ENCODE measurements around the gene BOD1L2. TPM values are rescaled to one million over a fixed set of nuclear protein-coding genes. Genes with fewer than 3 reads are reported as not detected.

BOD1L2 gene
- total RNA-seq, 1 experiment from 2014 or later, result not detected

GRCh38 chr18:57188851-57189557 lies 42.1 kb downstream of the BOD1L2 start:
- Histone ChIP-seq H3K36me3 (ENCODE audit: control insufficient read depth in 1 of 2, insufficient read depth in 2 of 2, low read length in 2 of 2) (no peaks in the 10 kb centered on the region), H3K27ac (ENCODE audit: low read depth, low read length) (no peak overlapping the region), H3K4me2 (ENCODE audit: low read length) (no peak overlapping the region), H4K20me1 (ENCODE audit: insufficient read depth) (no peaks in the 10 kb centered on the region), H3K4me3 (replicated peaks in 1 of 2; ENCODE audit: low read depth in 1 of 2, low read length in 2 of 2) (no peak overlapping the region), H2AFZ (ENCODE audit: low read depth, low read length, poor library complexity, severe bottlenecking) (no peak overlapping the region), H3K79me2 (ENCODE audit: insufficient read depth, low read length) (no peaks in the 10 kb centered on the region), H3K4me1 (ENCODE audit: control insufficient read depth in 1 of 2, insufficient read depth in 2 of 2, low read length in 2 of 2) (no peaks in the 10 kb centered on the region), H3K9me2 (ENCODE audit: insufficient read depth) (no peaks in the 10 kb centered on the region), H3K27me3 (ENCODE audit: insufficient read depth, low read length) (peaks cover 33% of the 10 kb centered on the region), H3K9me3 (ENCODE audit: control insufficient read depth in 1 of 2, insufficient read depth in 1 of 2, low read depth in 1 of 2, low read length in 2 of 2) (peaks cover 3 to 10% of the 10 kb centered on the region in 2 experiments; a peak in 1 of 4 replicates), H3K9ac (ENCODE audit: low read length) (no peak overlapping the region)
- ChIA-PET CTCF (no interaction called here), POLR2A (no interaction called here), RAD21 (ENCODE audit: low non-redundant PET in 1 of 2, low total read pairs in 2 of 2, uncharacterized antibody in 2 of 2, unreplicated experiment in 2 of 2) (no interaction called here)
- ATAC-seq, result no peak; the same call in 1 of the 2 replicates
- intact Hi-C loops (cut with micrococcal nuclease), result no loop called here
- DNase-seq (ENCODE audit: low read depth, low spot score), result no peak
- BruUV-seq (replicated peaks), result no TSS peak
- TF ChIP-seq POLR2A (IDR thresholded peaks at IDR 0.05; ENCODE audit: borderline replicate concordance, extremely low read depth, insufficient read depth, insufficient read length) (no peak), ELF1 (IDR thresholded peaks at IDR 0.05; ENCODE audit: borderline replicate concordance, low read depth) (no peak), YY1 (IDR thresholded peaks at IDR 0.05; ENCODE audit: extremely low read depth, insufficient replicate concordance, low read depth, low read length) (no peak), POLR2AphosphoS5 (IDR thresholded peaks at IDR 0.05; ENCODE audit: low read depth, low read length) (no peak), EZH2phosphoT487 (IDR thresholded peaks at IDR 0.05; ENCODE audit: borderline replicate concordance) (no peak), SIN3A (IDR thresholded peaks at IDR 0.05; ENCODE audit: low read depth) (no peak), JUND (IDR thresholded peaks at IDR 0.05) (no peak), ZFX (IDR thresholded peaks at IDR 0.05) (no peak), EZH2 (IDR thresholded peaks at IDR 0.05) (no peak), TCF7L2 (IDR thresholded peaks at IDR 0.05; ENCODE audit: borderline replicate concordance, extremely low read depth, insufficient read depth, insufficient read length) (no peak), ATF3 (IDR thresholded peaks at IDR 0.05) (no peak), ZNF274 (IDR thresholded peaks at IDR 0.05; ENCODE audit: low read depth, low read length) (no peak), RAD21 (IDR thresholded peaks at IDR 0.05; ENCODE audit: low read depth) (no peak), SP1 (IDR thresholded peaks at IDR 0.05; ENCODE audit: low read depth) (no peak), CBX3 (IDR thresholded peaks at IDR 0.05; ENCODE audit: low read depth) (no peak), FOSL1 (IDR thresholded peaks at IDR 0.05; ENCODE audit: low read depth) (no peak)
- TF ChIP-seq, protein P1, sequence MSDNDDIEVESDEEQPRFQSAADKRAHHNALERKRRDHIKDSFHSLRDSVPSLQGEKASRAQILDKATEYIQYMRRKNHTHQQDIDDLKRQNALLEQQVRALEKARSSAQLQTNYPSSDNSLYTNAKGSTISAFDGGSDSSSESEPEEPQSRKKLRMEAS (IDR thresholded peaks at IDR 0.05), result no peak
- TF ChIP-seq, protein P2, sequence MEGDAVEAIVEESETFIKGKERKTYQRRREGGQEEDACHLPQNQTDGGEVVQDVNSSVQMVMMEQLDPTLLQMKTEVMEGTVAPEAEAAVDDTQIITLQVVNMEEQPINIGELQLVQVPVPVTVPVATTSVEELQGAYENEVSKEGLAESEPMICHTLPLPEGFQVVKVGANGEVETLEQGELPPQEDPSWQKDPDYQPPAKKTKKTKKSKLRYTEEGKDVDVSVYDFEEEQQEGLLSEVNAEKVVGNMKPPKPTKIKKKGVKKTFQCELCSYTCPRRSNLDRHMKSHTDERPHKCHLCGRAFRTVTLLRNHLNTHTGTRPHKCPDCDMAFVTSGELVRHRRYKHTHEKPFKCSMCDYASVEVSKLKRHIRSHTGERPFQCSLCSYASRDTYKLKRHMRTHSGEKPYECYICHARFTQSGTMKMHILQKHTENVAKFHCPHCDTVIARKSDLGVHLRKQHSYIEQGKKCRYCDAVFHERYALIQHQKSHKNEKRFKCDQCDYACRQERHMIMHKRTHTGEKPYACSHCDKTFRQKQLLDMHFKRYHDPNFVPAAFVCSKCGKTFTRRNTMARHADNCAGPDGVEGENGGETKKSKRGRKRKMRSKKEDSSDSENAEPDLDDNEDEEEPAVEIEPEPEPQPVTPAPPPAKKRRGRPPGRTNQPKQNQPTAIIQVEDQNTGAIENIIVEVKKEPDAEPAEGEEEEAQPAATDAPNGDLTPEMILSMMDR (IDR thresholded peaks at IDR 0.05 in 2 of 3, conservative IDR thresholded peaks at IDR 0.05 in 1 of 3; ENCODE audit: borderline replicate concordance in 1 of 3, insufficient read depth in 1 of 3, low read depth in 2 of 3, low read length in 2 of 3), result no peak

Data from HCT116 (cell line).